Keratinocyte (primary cell): ENCODE data around the gene ZNF219.
A peak's percentile ranks its signal among the peaks of the same experiment; 100 is the strongest.

Experiments used
- EZH2 ChIP-seq: IDR thresholded peaks from one replicate; pipeline ENCODE4 v1.6.1; 2012; ENCODE audit warnings: inconsistent platforms, mild to moderate bottlenecking, low read length, moderate library complexity
- TF ChIP-seq, protein P1 (sequence below), 3 experiments: IDR thresholded peaks in 1 of 3; conservative IDR thresholded peaks in 1 of 3; optimal IDR thresholded peaks in 1 of 3; 2 replicates in 2 of 3; 3 replicates in 1 of 3; pipeline versions ENCODE3 to v1.5.1; 2011; ENCODE audit warnings: low read length in 3 of 3, mild to moderate bottlenecking in 3 of 3, moderate library complexity in 2 of 3, control low read depth in 1 of 3, inconsistent platforms in 1 of 3; ENCODE audit not compliant: insufficient read depth in 2 of 3; ENCODE audit errors: extremely low read depth in 1 of 3

DNA sequence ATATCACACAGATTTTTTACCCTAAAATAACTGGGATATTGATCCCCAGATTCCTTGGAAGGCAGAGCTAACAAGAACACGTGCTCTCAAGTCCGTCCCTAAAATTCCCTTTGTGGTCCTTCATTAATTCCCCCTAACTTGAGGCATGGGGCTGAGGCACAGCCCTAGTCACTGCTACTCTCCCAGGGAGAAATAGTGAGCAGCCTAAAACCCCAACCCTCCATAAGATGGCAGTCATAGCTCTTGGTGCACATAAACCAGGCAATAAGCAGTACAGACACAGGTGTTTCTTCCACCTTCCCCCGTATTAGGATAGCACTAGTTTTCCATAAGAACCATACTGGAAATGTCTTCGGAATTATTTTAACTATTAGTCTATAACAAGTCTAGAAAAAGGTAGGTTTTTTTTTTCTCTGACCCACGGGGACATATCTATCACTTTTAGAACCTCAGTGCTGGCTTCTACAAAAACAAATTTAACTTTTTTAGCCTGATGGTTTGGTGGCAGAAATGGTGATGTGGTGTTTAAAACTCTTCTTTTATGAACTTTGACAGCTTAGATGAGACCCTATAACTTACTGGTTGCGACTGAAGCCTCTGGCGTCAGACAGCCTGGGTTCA lies 31.5 kb downstream of the ZNF219 start:
- TF ChIP-seq, protein P1, sequence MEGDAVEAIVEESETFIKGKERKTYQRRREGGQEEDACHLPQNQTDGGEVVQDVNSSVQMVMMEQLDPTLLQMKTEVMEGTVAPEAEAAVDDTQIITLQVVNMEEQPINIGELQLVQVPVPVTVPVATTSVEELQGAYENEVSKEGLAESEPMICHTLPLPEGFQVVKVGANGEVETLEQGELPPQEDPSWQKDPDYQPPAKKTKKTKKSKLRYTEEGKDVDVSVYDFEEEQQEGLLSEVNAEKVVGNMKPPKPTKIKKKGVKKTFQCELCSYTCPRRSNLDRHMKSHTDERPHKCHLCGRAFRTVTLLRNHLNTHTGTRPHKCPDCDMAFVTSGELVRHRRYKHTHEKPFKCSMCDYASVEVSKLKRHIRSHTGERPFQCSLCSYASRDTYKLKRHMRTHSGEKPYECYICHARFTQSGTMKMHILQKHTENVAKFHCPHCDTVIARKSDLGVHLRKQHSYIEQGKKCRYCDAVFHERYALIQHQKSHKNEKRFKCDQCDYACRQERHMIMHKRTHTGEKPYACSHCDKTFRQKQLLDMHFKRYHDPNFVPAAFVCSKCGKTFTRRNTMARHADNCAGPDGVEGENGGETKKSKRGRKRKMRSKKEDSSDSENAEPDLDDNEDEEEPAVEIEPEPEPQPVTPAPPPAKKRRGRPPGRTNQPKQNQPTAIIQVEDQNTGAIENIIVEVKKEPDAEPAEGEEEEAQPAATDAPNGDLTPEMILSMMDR (optimal IDR thresholded peaks at IDR 0.05 in 1 of 3, IDR thresholded peaks at IDR 0.05 in 1 of 3, conservative IDR thresholded peaks at IDR 0.05 in 1 of 3; ENCODE audit: extremely low read depth in 1 of 3, insufficient read depth in 2 of 3, low read length in 3 of 3): peak; percentile 50 to 82 (median 51)
- no peak for TF ChIP-seq EZH2
